Progenitor cell of endocrine pancreas (in vitro differentiated cells): ENCODE data around the gene FRMPD4. TPM values are rescaled to one million over a fixed set of nuclear protein-coding genes. Genes with fewer than 3 reads are reported as not detected.

Source experiments
- DNase-seq: peaks from one replicate; pipeline ENCODE4 v3.0.0; 2021; ENCODE audit warnings: low spot score; ENCODE audit not compliant: unreplicated experiment
- H3K27ac Mint-ChIP-seq: 2 replicates; pipeline ENCODE4 v1.8.0; 2021; ENCODE audit warnings: mild to moderate bottlenecking, moderate library complexity, mixed read lengths
- H3K27me3 Mint-ChIP-seq: 2 replicates; pipeline ENCODE4 v1.8.0; 2021; ENCODE audit warnings: mixed read lengths
- H3K36me3 Mint-ChIP-seq: 2 replicates; pipeline ENCODE4 v1.8.0; 2022; ENCODE audit warnings: mixed read lengths; ENCODE audit not compliant: insufficient read depth
- H3K4me1 Mint-ChIP-seq: 2 replicates; pipeline ENCODE4 v1.8.0; 2021; ENCODE audit warnings: low read depth, mixed read lengths
- H3K4me3 Mint-ChIP-seq: 2 replicates; pipeline ENCODE4 v1.8.0; 2021; ENCODE audit warnings: low read depth, mild to moderate bottlenecking, moderate library complexity, mixed read lengths
- H3K9me3 Mint-ChIP-seq: 2 replicates; pipeline ENCODE4 v1.8.0; 2021; ENCODE audit warnings: low read depth, mixed read lengths
- total RNA-seq: library from RNA; stranded (reverse); gene quantifications from 2 replicates; pipeline ENCODE4 v1.2.1, GENCODE V29; 2021
- TF ChIP-seq, protein P1 (sequence below): fragments of 200-600 bp; sonication (generic); IDR thresholded peaks from one replicate; pipeline ENCODE4 v1.5.0; 2021; ENCODE audit warnings: antibody characterized with exemption, mild to moderate bottlenecking; ENCODE audit not compliant: unreplicated experiment

The FRMPD4 gene
- total RNA-seq, 1 donor from 2014 or later = 0.10 TPM

DNA sequence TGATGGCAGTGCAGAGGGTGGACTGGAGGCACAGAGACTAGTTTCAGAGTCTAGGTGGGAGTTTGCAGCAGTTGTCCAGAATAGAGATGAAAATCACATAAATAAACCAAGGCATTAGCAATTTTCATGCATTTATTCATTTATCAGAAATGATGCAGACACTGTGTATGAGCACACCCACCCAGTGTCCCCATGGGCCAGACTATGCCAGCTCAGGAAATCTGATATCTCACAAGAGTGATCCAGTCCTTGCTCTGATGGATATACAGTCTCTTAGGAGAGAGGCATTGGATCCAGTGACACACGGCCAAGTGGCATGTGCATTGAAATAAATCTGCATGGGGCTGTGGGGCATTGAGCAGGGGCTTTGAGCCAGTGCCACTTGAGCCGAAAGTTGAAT, 228.2 kb downstream of the FRMPD4 start:
- no peak overlapping the region for H3K27ac Mint-ChIP-seq
- TF ChIP-seq, protein P1, sequence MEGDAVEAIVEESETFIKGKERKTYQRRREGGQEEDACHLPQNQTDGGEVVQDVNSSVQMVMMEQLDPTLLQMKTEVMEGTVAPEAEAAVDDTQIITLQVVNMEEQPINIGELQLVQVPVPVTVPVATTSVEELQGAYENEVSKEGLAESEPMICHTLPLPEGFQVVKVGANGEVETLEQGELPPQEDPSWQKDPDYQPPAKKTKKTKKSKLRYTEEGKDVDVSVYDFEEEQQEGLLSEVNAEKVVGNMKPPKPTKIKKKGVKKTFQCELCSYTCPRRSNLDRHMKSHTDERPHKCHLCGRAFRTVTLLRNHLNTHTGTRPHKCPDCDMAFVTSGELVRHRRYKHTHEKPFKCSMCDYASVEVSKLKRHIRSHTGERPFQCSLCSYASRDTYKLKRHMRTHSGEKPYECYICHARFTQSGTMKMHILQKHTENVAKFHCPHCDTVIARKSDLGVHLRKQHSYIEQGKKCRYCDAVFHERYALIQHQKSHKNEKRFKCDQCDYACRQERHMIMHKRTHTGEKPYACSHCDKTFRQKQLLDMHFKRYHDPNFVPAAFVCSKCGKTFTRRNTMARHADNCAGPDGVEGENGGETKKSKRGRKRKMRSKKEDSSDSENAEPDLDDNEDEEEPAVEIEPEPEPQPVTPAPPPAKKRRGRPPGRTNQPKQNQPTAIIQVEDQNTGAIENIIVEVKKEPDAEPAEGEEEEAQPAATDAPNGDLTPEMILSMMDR = no peak
- H3K9me3 Mint-ChIP-seq = peaks cover 4% of the 10 kb centered on the region
- no peak overlapping the region for H3K4me3 Mint-ChIP-seq
- H3K4me1 Mint-ChIP-seq = no peaks in the 10 kb centered on the region
- no peak for DNase-seq
- H3K27me3 Mint-ChIP-seq = no peaks in the 10 kb centered on the region
- no peaks in the 10 kb centered on the region for H3K36me3 Mint-ChIP-seq

DNA sequence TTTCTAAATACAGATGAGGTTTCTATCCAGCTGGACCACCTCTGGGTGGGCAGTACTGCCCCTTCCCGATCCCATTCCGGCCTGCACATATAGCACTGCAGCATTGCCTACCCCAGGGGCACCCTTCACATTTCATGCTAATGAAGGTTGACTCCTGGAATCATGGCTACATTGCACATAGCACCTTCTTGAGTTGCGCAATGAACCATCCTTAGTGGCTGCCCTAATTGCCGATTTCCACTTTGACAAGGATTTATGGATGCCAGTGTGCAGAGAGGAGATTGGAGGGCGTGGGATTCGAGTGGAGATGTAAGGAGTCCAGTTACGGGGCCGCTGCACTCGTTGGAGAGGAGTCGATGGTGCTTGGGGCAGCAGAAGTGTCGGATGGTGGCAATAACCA, 229.0 kb downstream of the FRMPD4 start:
- H3K9me3 Mint-ChIP-seq = peaks cover 4% of the 10 kb centered on the region
- no peaks in the 10 kb centered on the region for H3K27me3 Mint-ChIP-seq
- no peak overlapping the region for H3K4me3 Mint-ChIP-seq
- H3K4me1 Mint-ChIP-seq = no peaks in the 10 kb centered on the region
- H3K27ac Mint-ChIP-seq = no peak overlapping the region
- H3K36me3 Mint-ChIP-seq = no peaks in the 10 kb centered on the region
- DNase-seq = no peak
- TF ChIP-seq, protein P1 = no peak

DNA sequence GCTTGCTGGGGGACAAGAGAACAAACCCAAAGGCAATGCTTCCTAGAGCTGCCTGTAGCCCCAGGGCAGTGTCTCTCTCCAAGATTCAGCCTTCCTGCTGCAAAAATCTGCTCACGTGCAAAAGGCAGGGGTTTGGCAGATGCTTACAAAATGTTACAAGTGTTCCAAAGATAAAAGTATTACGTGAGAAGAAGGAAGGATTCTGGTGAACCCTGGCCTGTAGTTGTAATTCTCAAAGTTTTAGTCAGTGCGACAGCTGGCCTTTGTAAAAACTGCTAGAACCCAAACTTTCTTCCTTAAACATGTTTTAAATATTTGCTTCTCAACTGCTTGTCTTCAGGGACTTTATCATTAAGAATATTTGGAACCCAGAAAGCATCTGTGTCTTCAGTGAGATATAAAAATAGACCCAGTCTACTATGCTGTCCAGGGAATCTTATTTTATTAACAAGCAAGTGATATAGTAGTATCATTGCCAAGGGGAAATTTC, 232.3 kb downstream of the FRMPD4 start:
- Mint-ChIP-seq H3K27ac (no peak overlapping the region), H3K9me3 (peaks cover 4% of the 10 kb centered on the region), H3K27me3 (no peaks in the 10 kb centered on the region), H3K4me1 (no peaks in the 10 kb centered on the region), H3K36me3 (no peaks in the 10 kb centered on the region), H3K4me3 (no peak overlapping the region)
- TF ChIP-seq, protein P1 = no peak
- DNase-seq = no peak

DNA sequence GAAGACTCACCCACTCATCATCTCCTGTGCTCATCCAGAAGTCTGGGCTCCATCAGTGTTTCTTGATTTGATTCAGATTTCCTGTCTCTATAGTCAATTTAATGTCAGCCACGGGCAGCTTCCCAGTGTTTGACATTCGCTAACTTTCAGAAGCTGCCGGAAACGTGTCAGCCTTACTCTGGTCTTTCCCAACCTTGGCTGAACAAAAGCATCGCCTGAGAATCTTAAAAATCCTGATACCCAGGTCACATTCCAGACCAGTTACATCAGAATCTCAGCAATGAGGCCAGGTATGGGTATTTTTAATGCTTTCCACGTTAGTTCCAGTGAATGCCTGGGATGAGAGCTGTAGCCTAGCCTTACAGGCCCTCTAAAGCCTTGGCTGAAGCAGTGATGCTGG, 233.8 kb downstream of the FRMPD4 start:
- H3K27me3 Mint-ChIP-seq = no peaks in the 10 kb centered on the region
- H3K27ac Mint-ChIP-seq = no peak overlapping the region
- H3K9me3 Mint-ChIP-seq = peaks cover 4% of the 10 kb centered on the region
- H3K4me3 Mint-ChIP-seq = no peak overlapping the region
- DNase-seq = no peak
- TF ChIP-seq, protein P1 = no peak
- H3K4me1 Mint-ChIP-seq = no peaks in the 10 kb centered on the region
- no peaks in the 10 kb centered on the region for H3K36me3 Mint-ChIP-seq

DNA sequence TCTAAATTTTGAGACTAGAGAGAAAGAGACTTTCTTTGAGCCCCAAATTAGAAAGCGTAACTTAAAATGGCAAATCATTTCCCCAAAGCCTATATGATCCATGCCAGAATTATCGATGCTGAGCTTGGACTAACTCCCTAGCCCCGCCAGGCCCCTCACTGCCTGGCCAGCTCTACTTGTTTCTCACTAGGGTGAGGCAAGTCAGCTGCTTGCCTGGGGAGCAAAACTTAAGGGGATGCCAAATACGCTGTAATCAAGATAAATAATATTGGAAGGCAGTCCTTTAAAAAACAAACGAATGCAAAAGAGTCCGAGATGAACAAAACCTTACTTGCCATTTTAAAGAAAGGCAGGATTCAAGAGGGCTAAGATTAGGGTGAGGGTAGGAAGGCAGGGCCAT, 236.0 kb downstream of the FRMPD4 start:
- TF ChIP-seq, protein P1 = no peak
- H3K4me3 Mint-ChIP-seq = no peak overlapping the region
- DNase-seq = no peak
- H3K9me3 Mint-ChIP-seq = no peaks in the 10 kb centered on the region
- H3K4me1 Mint-ChIP-seq = no peaks in the 10 kb centered on the region
- H3K36me3 Mint-ChIP-seq = no peaks in the 10 kb centered on the region
- H3K27me3 Mint-ChIP-seq = peaks cover 6% of the 10 kb centered on the region
- no peak overlapping the region for H3K27ac Mint-ChIP-seq
